K562 (cell line): ENCODE measurements around the gene TMEM123. TPM values are rescaled to one million over a fixed set of nuclear protein-coding genes. Genes with fewer than 3 reads are reported as not detected.
A peak's percentile ranks its signal among the peaks of the same experiment; 100 is the strongest.

Source experiments
- ATAC-seq: fragments of 200-7000 bp; cut with Tn5 transposase; 3 replicates; pipeline ENCODE4 v1.9.1; 2020; ENCODE audit warnings: moderate library complexity
- BruUV-seq: library from RNA; stranded (reverse); fragments of 400-500 nt; replicated peaks from 2 replicates; lab custom pipeline; 2021; lab: Mats Ljungman, UMichigan
- CTCF ChIA-PET: fragments of 300-600 bp; formaldehyde crosslinking; extraction: SDS; loops from one replicate; lab custom pipeline; 2021; ENCODE audit warnings: low intra/inter-chr PET ratio; lab: Yijun Ruan, JAX
- POLR2A ChIA-PET: fragments of 300-600, 350-650 bp; sonication (Branson Sonifier 250); formaldehyde crosslinking; extraction: SDS; loops from one replicate; lab custom pipeline; 2021; ENCODE audit warnings: antibody characterized with exemption, inconsistent platforms; lab: Yijun Ruan, JAX
- DNase-seq, 4 experiments: peaks; one replicate each; pipeline versions ENCODE4 v3.0.0 to v3.0.0-alpha.2; 2011 to 2018; ENCODE audit warnings: low spot score in 3 of 4, mixed read lengths in 3 of 4; ENCODE audit errors: extremely low read depth in 1 of 4
- FAIRE-seq: peaks from 2 replicates; lab custom pipeline; 2011; peaks lifted over from hg19 to GRCh38; lab: Jason Lieb, UNC
- H2AFZ ChIP-seq: 2 replicates; pipeline ENCODE4 v1.6.0; 2011; ENCODE audit warnings: low read depth, low read length, control low read depth, inconsistent platforms
- H3K27ac ChIP-seq: fragments of 200-600 bp; 3 replicates; pipeline ENCODE4 v1.8.0; 2011; ENCODE audit warnings: low read depth, mild to moderate bottlenecking, control low read depth, inconsistent platforms, low read length, moderate library complexity, mixed read lengths; ENCODE audit errors: extremely low read depth
- H3K27me3 ChIP-seq, 2 experiments: fragments of 300-600 bp in 1 of 2; 2 replicates in 1 of 2; 3 replicates in 1 of 2; pipeline versions ENCODE4 v1.6.0 to v1.8.0; 2011; ENCODE audit warnings: inconsistent platforms in 2 of 2, low read length in 2 of 2, mild to moderate bottlenecking in 1 of 2, mixed read lengths in 1 of 2, moderate library complexity in 1 of 2; ENCODE audit not compliant: control insufficient read depth in 2 of 2, insufficient read depth in 2 of 2
- H3K36me3 ChIP-seq: fragments of 300-600 bp; 3 replicates; pipeline ENCODE4 v1.8.0; 2011; ENCODE audit warnings: mild to moderate bottlenecking, low read length, inconsistent platforms; ENCODE audit not compliant: control insufficient read depth, insufficient read depth
- H3K4me1 ChIP-seq, 2 experiments: fragments of 200-600 bp in 1 of 2; replicated peaks in 1 of 2; 2 replicates in 1 of 2; 3 replicates in 1 of 2; pipeline versions ENCODE4 v1.5.1 to v1.8.0; 2011; ENCODE audit warnings: inconsistent platforms in 2 of 2, low read length in 2 of 2, mild to moderate bottlenecking in 1 of 2, mixed read lengths in 1 of 2, moderate library complexity in 1 of 2; ENCODE audit not compliant: control insufficient read depth in 2 of 2, insufficient read depth in 2 of 2
- H3K4me2 ChIP-seq: 2 replicates; pipeline ENCODE4 v1.6.1; 2011; ENCODE audit warnings: low read length, control low read depth, inconsistent platforms, mixed read lengths; ENCODE audit not compliant: insufficient read depth
- H3K4me3 ChIP-seq: fragments of 200-600 bp; sonication (generic), shearing (Covaris generic); 2 replicates; pipeline ENCODE4 v1.5.1; 2016; ENCODE audit warnings: control low read depth, inconsistent platforms
- H3K79me2 ChIP-seq: fragments of 200-600 bp; 3 replicates; pipeline ENCODE4 v1.8.0; 2011; ENCODE audit warnings: low read length, inconsistent platforms; ENCODE audit not compliant: control insufficient read depth, insufficient read depth
- H3K9ac ChIP-seq, 2 experiments: 2 replicates each; pipeline versions ENCODE4 v1.6.0 to v1.6.1; 2011; ENCODE audit warnings: low read depth in 2 of 2, low read length in 2 of 2, control low read depth in 1 of 2, inconsistent platforms in 1 of 2, mild to moderate bottlenecking in 1 of 2, mixed read lengths in 1 of 2; ENCODE audit not compliant: insufficient read depth in 1 of 2
- H3K9me1 ChIP-seq: one replicate; pipeline ENCODE4 v1.6.0; 2011; ENCODE audit warnings: inconsistent platforms, mild to moderate bottlenecking, low read length, moderate library complexity; ENCODE audit not compliant: control insufficient read depth, insufficient read depth
- H3K9me3 ChIP-seq: replicated peaks from 2 replicates; pipeline ENCODE4 v1.5.1; 2011; ENCODE audit warnings: low read depth, low read length, inconsistent platforms; ENCODE audit not compliant: control insufficient read depth, insufficient read depth
- H4K20me1 ChIP-seq: replicated peaks from 2 replicates; pipeline ENCODE4 v1.6.1; 2011; ENCODE audit warnings: low read length, inconsistent platforms, mixed read lengths; ENCODE audit not compliant: control insufficient read depth, insufficient read depth
- CBX2 ChIP-seq: fragments of 200-600 bp; sonication (generic); IDR thresholded peaks from one replicate; pipeline ENCODE4 v1.6.1; 2012; ENCODE audit warnings: mild to moderate bottlenecking, low read length, inconsistent platforms; ENCODE audit not compliant: insufficient read depth, poor library complexity, severe bottlenecking
- MTF1 ChIP-seq: fragments of 250-450 bp; sonication (Bioruptor Pico); IDR thresholded peaks from 2 replicates; pipeline ENCODE4 v1.9.0; 2021; ENCODE audit warnings: moderate library complexity, mild to moderate bottlenecking, inconsistent platforms, borderline replicate concordance
- PATZ1 ChIP-seq: fragments of 250-450 bp; sonication (Bioruptor Pico); IDR thresholded peaks from 2 replicates; pipeline ENCODE4 v1.5.0; 2020; ENCODE audit warnings: mild to moderate bottlenecking, borderline replicate concordance
- PYGO2 ChIP-seq: fragments of 450-650 bp; IDR thresholded peaks from 2 replicates; pipeline ENCODE4 v1.6.1; 2016; ENCODE audit warnings: mild to moderate bottlenecking, missing genetic modification characterization, moderate library complexity, missing compliant biosample characterization
- THAP12 ChIP-seq: fragments of 250-450 bp; sonication (Bioruptor Pico); IDR thresholded peaks from 2 replicates; pipeline ENCODE4 v1.9.0; 2021; ENCODE audit warnings: mild to moderate bottlenecking, inconsistent platforms
- WGBS: fragments of 100-300 bp; shearing (Covaris generic); methylation state at CpG from one replicate; pipeline ENCODE4 v1.1.6; 2016; ENCODE audit warnings: low coverage, mixed read lengths; ENCODE audit not compliant: insufficient coverage; ENCODE audit errors: missing lambda C conversion rate; 5-methylcytosine and 5-hydroxymethylcytosine counted together
- in situ Hi-C: fragments of 300-500 bp; cut with MboI; formaldehyde crosslinking; loops from 4 replicates; pipeline ENCODE4 v1.15.0; 2018; ENCODE audit warnings: inconsistent platforms, mixed read lengths
- intact Hi-C: fragments of 100-400 bp; cut with micrococcal nuclease; formaldehyde crosslinking; loops from 2 replicates; pipeline ENCODE4 v1.14.2; 2022
- polyA plus RNA-seq, 8 experiments: library from polyadenylated mRNA; depleted of rRNA in 4 of 8; stranded (reverse) in 5 of 8; unstranded in 3 of 8; fragments of >200 nt; fragmentation: Nextera tagmentation in 2 of 8; fragmentation: Illumina TruSeq in 1 of 8; extraction: Ambion mirVana in 2 of 8; extraction: Trizol in 1 of 8; gene quantifications; 2 replicates each; pipeline versions ENCODE4 v1.2.1 to v1.2.3, GENCODE V29; 2011 to 2014; ENCODE audit warnings: inconsistent platforms in 1 of 8, missing spikeins in 1 of 8
- total RNA-seq, 7 experiments: library from RNA; depleted of rRNA in 6 of 7; stranded (reverse); fragments of >200 nt in 6 of 7; fragmentation: Illumina TruSeq in 2 of 7; extraction: Trizol in 2 of 7; gene quantifications; 2 replicates each; pipeline versions ENCODE4 v1.2.1 to v1.2.3, GENCODE V29; 2011 to 2021; ENCODE audit warnings: low replicate concordance in 1 of 7

TMEM123 gene
- total and polyA plus RNA-seq, 9 of the 15 experiments (the other 6 are each of a cell fraction or from before 2014, with no cell fraction given) = 19.8 to 344 (median 82.4) TPM

- no peaks in the 10 kb centered on the region for H3K79me2 ChIP-seq
- H2AFZ ChIP-seq = 0 out of 2 replicates have a peak overlapping the region, but pooled peaks have one; percentile 71
- in situ Hi-C loops = no loop called here
- no peak for FAIRE-seq
- no peaks in the 10 kb centered on the region for H4K20me1 ChIP-seq
- H3K27ac ChIP-seq = no peak overlapping the region
- DNase-seq = no peak
- no peaks in the 10 kb centered on the region for H3K36me3 ChIP-seq
- 16% methylated on average over 3 of the region's 3 CpGs for WGBS
- no peak overlapping the region for H3K9ac ChIP-seq
- H3K9me1 ChIP-seq = no peaks in the 10 kb centered on the region
- H3K4me3 ChIP-seq = no peak overlapping the region
- no TSS peak for BruUV-seq
- ChIA-PET POLR2A (no interaction called here), CTCF (no interaction called here)
- TF ChIP-seq CBX2 (no peak), PATZ1 (CRISPR knock-in tag) (no peak), MTF1 (no peak), PYGO2 (no peak), THAP12 (CRISPR knock-in tag) (no peak)
- peaks cover 3 to 7% of the 10 kb centered on the region in 2 experiments; a peak in 3 of 5 replicates for H3K4me1 ChIP-seq
- intact Hi-C loops = no loop called here
- no peak for ATAC-seq
- H3K4me2 ChIP-seq = no peak overlapping the region
- no peaks in the 10 kb centered on the region for H3K9me3 ChIP-seq
- H3K27me3 ChIP-seq = peaks cover 0 to 2% of the 10 kb centered on the region in 2 experiments; a peak in 2 of 5 replicates
Measured at GRCh38 chr11:102470251-102470650, 17.7 kb upstream of the TMEM123 start.
